ENCODE measurements around the gene HRH3. TPM values are rescaled to one million over a fixed set of nuclear protein-coding genes. Genes with fewer than 3 reads are reported as not detected.

HRH3 gene
- polyA plus RNA-seq, 1 donor from 2014 or later, result 2.8 TPM

GRCh38 chr20:62235777-62236157 is 15.7 kb upstream of the HRH3 start:
- H3K9me2 ChIP-seq (ENCODE audit: insufficient read depth, low read length), result no peaks in the 10 kb centered on the region
- no peaks in the 10 kb centered on the region for H3K27me3 ChIP-seq (ENCODE audit: insufficient read depth, low read depth, low read length)
- TF ChIP-seq EP300 (conservative IDR thresholded peaks at IDR 0.05; ENCODE audit: poor library complexity, severe bottlenecking), result no peak
- TF ChIP-seq, protein P1, sequence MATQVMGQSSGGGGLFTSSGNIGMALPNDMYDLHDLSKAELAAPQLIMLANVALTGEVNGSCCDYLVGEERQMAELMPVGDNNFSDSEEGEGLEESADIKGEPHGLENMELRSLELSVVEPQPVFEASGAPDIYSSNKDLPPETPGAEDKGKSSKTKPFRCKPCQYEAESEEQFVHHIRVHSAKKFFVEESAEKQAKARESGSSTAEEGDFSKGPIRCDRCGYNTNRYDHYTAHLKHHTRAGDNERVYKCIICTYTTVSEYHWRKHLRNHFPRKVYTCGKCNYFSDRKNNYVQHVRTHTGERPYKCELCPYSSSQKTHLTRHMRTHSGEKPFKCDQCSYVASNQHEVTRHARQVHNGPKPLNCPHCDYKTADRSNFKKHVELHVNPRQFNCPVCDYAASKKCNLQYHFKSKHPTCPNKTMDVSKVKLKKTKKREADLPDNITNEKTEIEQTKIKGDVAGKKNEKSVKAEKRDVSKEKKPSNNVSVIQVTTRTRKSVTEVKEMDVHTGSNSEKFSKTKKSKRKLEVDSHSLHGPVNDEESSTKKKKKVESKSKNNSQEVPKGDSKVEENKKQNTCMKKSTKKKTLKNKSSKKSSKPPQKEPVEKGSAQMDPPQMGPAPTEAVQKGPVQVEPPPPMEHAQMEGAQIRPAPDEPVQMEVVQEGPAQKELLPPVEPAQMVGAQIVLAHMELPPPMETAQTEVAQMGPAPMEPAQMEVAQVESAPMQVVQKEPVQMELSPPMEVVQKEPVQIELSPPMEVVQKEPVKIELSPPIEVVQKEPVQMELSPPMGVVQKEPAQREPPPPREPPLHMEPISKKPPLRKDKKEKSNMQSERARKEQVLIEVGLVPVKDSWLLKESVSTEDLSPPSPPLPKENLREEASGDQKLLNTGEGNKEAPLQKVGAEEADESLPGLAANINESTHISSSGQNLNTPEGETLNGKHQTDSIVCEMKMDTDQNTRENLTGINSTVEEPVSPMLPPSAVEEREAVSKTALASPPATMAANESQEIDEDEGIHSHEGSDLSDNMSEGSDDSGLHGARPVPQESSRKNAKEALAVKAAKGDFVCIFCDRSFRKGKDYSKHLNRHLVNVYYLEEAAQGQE (IDR thresholded peaks at IDR 0.05; ENCODE audit: borderline replicate concordance), result no peak
- no peak for TF ChIP-seq SMC3 (conservative IDR thresholded peaks at IDR 0.05; ENCODE audit: poor library complexity)
- TF ChIP-seq MXI1 (conservative IDR thresholded peaks at IDR 0.05; ENCODE audit: poor library complexity, severe bottlenecking), result no peak
- TF ChIP-seq RAD21 (conservative IDR thresholded peaks at IDR 0.05), result no peak
- TF ChIP-seq TAF1 (IDR thresholded peaks at IDR 0.05; ENCODE audit: low read depth), result no peak
- TF ChIP-seq POLR2AphosphoS5 (IDR thresholded peaks at IDR 0.05), result no peak
- TF ChIP-seq EZH2 (IDR thresholded peaks at IDR 0.05; ENCODE audit: borderline replicate concordance, insufficient read depth, low read length, poor library complexity, severe bottlenecking), result no peak
- TF ChIP-seq CTCF (IDR thresholded peaks at IDR 0.05; ENCODE audit: poor library complexity, severe bottlenecking), result no peak
- H3K27ac ChIP-seq (ENCODE audit: low read length), result peak overlapping the region; percentile 91
- H4K20me1 ChIP-seq (ENCODE audit: insufficient read depth), result no peaks in the 10 kb centered on the region
- H3K9ac ChIP-seq (ENCODE audit: low read length), result peak overlapping the region; percentile 75
- H3K9me3 ChIP-seq (ENCODE audit: low read length), result no peaks in the 10 kb centered on the region
- no peak overlapping the region for H3K4me2 ChIP-seq (ENCODE audit: low read length)
- H2AFZ ChIP-seq (ENCODE audit: low read depth, low read length), result no peak overlapping the region
- H3K79me2 ChIP-seq (replicated peaks; ENCODE audit: insufficient read depth, low read length), result peaks cover 25% of the 10 kb centered on the region
- no peaks in the 10 kb centered on the region for H3F3A ChIP-seq (ENCODE audit: insufficient read depth, low read length, poor library complexity, severe bottlenecking)
- no peak overlapping the region for H3K4me3 ChIP-seq (ENCODE audit: low read length)
- H3K36me3 ChIP-seq (ENCODE audit: insufficient read depth, low read length), result no peaks in the 10 kb centered on the region

GRCh38 chr20:62235001-62235776 is 15.1 kb upstream of the HRH3 start:
- Histone ChIP-seq H3K4me3 (ENCODE audit: low read length) (no peak overlapping the region), H3K36me3 (ENCODE audit: insufficient read depth, low read length) (no peaks in the 10 kb centered on the region), H2AFZ (ENCODE audit: low read depth, low read length) (no peak overlapping the region), H4K20me1 (ENCODE audit: insufficient read depth) (no peaks in the 10 kb centered on the region), H3K27me3 (ENCODE audit: insufficient read depth, low read depth, low read length) (no peaks in the 10 kb centered on the region), H3K9ac (ENCODE audit: low read length) (no peak overlapping the region), H3K4me2 (ENCODE audit: low read length) (no peak overlapping the region), H3K79me2 (replicated peaks; ENCODE audit: insufficient read depth, low read length) (peaks cover 20% of the 10 kb centered on the region), H3K9me3 (ENCODE audit: low read length) (no peaks in the 10 kb centered on the region), H3K9me2 (ENCODE audit: insufficient read depth, low read length) (no peaks in the 10 kb centered on the region), H3K27ac (ENCODE audit: low read length) (peak overlapping the region; percentile 91), H3F3A (ENCODE audit: insufficient read depth, low read length, poor library complexity, severe bottlenecking) (no peaks in the 10 kb centered on the region)
- TF ChIP-seq, protein P1 (IDR thresholded peaks at IDR 0.05; ENCODE audit: borderline replicate concordance), result no peak
- TF ChIP-seq EZH2 (IDR thresholded peaks at IDR 0.05; ENCODE audit: borderline replicate concordance, insufficient read depth, low read length, poor library complexity, severe bottlenecking), result no peak
- TF ChIP-seq RAD21 (conservative IDR thresholded peaks at IDR 0.05), result no peak
- no peak for TF ChIP-seq EP300 (conservative IDR thresholded peaks at IDR 0.05; ENCODE audit: poor library complexity, severe bottlenecking)
- no peak for TF ChIP-seq MXI1 (conservative IDR thresholded peaks at IDR 0.05; ENCODE audit: poor library complexity, severe bottlenecking)
- TF ChIP-seq SMC3 (conservative IDR thresholded peaks at IDR 0.05; ENCODE audit: poor library complexity), result no peak
- no peak for TF ChIP-seq POLR2AphosphoS5 (IDR thresholded peaks at IDR 0.05)
- no peak for TF ChIP-seq TAF1 (IDR thresholded peaks at IDR 0.05; ENCODE audit: low read depth)
- no peak for TF ChIP-seq CTCF (IDR thresholded peaks at IDR 0.05; ENCODE audit: poor library complexity, severe bottlenecking)
